ENCODE measurements around the gene MXRA7.
A peak's percentile ranks its signal among the peaks of the same experiment; 100 is the strongest.
"Not testable (repeated sequence)": the region's sequence is repeated elsewhere in the genome, so short reads cannot be mapped to it uniquely, and the experiment has no call there.

Gene MXRA7

GRCh38 chr17:76710863-76711611 lies at the start of gene MXRA7:
Gene MXRA7 (minus strand): TSS chr17:76710965. CDS start chr17:76710946, 19 bp downstream.
- peak; percentile 87 for DNase-seq

- no peak for DNase-seq
These were observed 47.8 kb upstream of the MXRA7 start for GRCh38 chr17:76758570-76758969.

- no peak for DNase-seq
These were observed 46.5 kb upstream of the MXRA7 start for GRCh38 chr17:76757256-76757655.

GRCh38 chr17:76755285-76755684 lies 44.5 kb upstream of the MXRA7 start:
- no peak for DNase-seq

GRCh38 chr17:76753061-76753961 lies 42.5 kb upstream of the MXRA7 start:
- no peak for DNase-seq

GRCh38 chr17:76752006-76752405 lies 41.2 kb upstream of the MXRA7 start:
- DNase-seq: no peak

GRCh38 chr17:76751416-76751993 lies 40.7 kb upstream of the MXRA7 start:
- no peak for DNase-seq

- DNase-seq: no peak
These were observed 37.9 kb upstream of the MXRA7 start for GRCh38 chr17:76748657-76749056.

GRCh38 chr17:76747716-76748363 lies 37.1 kb upstream of the MXRA7 start:
- DNase-seq: no peak

GRCh38 chr17:76745785-76746184 lies 35.0 kb upstream of the MXRA7 start:
- DNase-seq: not testable (repeated sequence)

GRCh38 chr17:76744747-76745146 lies 34.0 kb upstream of the MXRA7 start:
- no peak for DNase-seq

- DNase-seq: no peak
These were observed 32.2 kb upstream of the MXRA7 start for GRCh38 chr17:76742958-76743357.

- DNase-seq: no peak
These were observed 29.8 kb upstream of the MXRA7 start for GRCh38 chr17:76740329-76741118.

- DNase-seq: not testable (repeated sequence)
These were observed 28.9 kb upstream of the MXRA7 start for GRCh38 chr17:76739568-76740115.

- DNase-seq: no peak
These were observed 27.7 kb upstream of the MXRA7 start for GRCh38 chr17:76738468-76738850.

GRCh38 chr17:76737676-76738467 lies 27.1 kb upstream of the MXRA7 start, which contains the start of gene MFSD11:
Gene MFSD11 (plus strand): TSS chr17:76738119. CDS start chr17:76738353, 234 bp downstream.
- peak; percentile 98 for DNase-seq

- peak; percentile 99 for DNase-seq
These were observed 26.4 kb upstream of the MXRA7 start, which contains the start of gene SRSF2 for GRCh38 chr17:76737082-76737675. Gene SRSF2 (minus strand): TSS chr17:76737331. CDS start chr17:76737160, 171 bp downstream.

- peak; percentile 88 for DNase-seq
These were observed 25.8 kb upstream of the MXRA7 start for GRCh38 chr17:76736349-76737081.

- DNase-seq: no peak
These were observed 25.0 kb upstream of the MXRA7 start for GRCh38 chr17:76735586-76736348.

Data from eye (tissue), 1 donor.